Testis (tissue), 3 donors: ENCODE data around the gene ASPHD2. TPM values are rescaled to one million over a fixed set of nuclear protein-coding genes. Genes with fewer than 3 reads are reported as not detected.

Source experiments
- DNase-seq: peaks from one replicate; pipeline ENCODE4 v3.0.0-alpha.2; 2019
- H3K27ac ChIP-seq, 2 donors: fragments of 200-600 bp; sonication (generic); one replicate each; pipeline ENCODE4 v1.5.1; 2019
- H3K27me3 ChIP-seq: fragments of 200-600 bp; sonication (generic); one replicate; pipeline ENCODE4 v1.5.1; 2019
- H3K36me3 ChIP-seq: fragments of 200-600 bp; sonication (generic); one replicate; pipeline ENCODE4 v1.5.1; 2017; ENCODE audit warnings: low read depth; ENCODE audit errors: missing control alignments
- H3K4me1 ChIP-seq: fragments of 200-600 bp; sonication (generic); one replicate; pipeline ENCODE4 v1.5.1; 2019
- H3K4me3 ChIP-seq, 2 donors: fragments of 200-600 bp; sonication (generic); one replicate each; pipeline ENCODE4 v1.5.1; 2017 to 2019
- H3K9me3 ChIP-seq: fragments of 200-600 bp; sonication (generic); one replicate; pipeline ENCODE4 v1.5.1; 2017
- CTCF ChIP-seq, 3 experiments: fragments of 450-650 bp in 2 of 3; fragments of 200-600 bp in 1 of 3; sonication (generic) in 1 of 3; IDR thresholded peaks; one replicate each; pipeline ENCODE4 v1.5.1; 2016 to 2019; ENCODE audit warnings: antibody characterized with exemption in 3 of 3, mild to moderate bottlenecking in 2 of 3, moderate library complexity in 1 of 3
- POLR2A ChIP-seq: fragments of 450-650 bp; IDR thresholded peaks from one replicate; pipeline ENCODE4 v1.6.1; 2017; ENCODE audit warnings: antibody characterized with exemption, mild to moderate bottlenecking, moderate library complexity
- WGBS, 2 donors: methylation state at CpG; one replicate each; pipeline ENCODE4 v1.1.5; 2018; 5-methylcytosine and 5-hydroxymethylcytosine counted together
- intact Hi-C: fragments of 100-400 bp; cut with DNase I; formaldehyde crosslinking; loops from one replicate; pipeline ENCODE4 v1.15.1; 2023; ENCODE audit warnings: low total_unique reads
- polyA plus RNA-seq: library from polyadenylated mRNA; stranded (reverse); fragments of 350-450 nt; fragmentation: Illumina TruSeq; extraction: RNeasy Lipid Tissue Mini Kit (QIAGEN cat#74804); gene quantifications from one replicate; pipeline ENCODE4 v1.2.3, GENCODE V29; 2014; ENCODE audit warnings: low read depth, low replicate concordance; ENCODE audit not compliant: insufficient read depth
- total RNA-seq, 2 donors: library from RNA; depleted of rRNA; stranded (reverse); fragments of >200 nt; gene quantifications; one replicate each; pipeline ENCODE4 v1.2.3, GENCODE V29; 2016

The ASPHD2 gene
- total and polyA plus RNA-seq, 3 donors from 2014 or later, result 4.2 to 5.0 (median 4.8) TPM

DNA sequence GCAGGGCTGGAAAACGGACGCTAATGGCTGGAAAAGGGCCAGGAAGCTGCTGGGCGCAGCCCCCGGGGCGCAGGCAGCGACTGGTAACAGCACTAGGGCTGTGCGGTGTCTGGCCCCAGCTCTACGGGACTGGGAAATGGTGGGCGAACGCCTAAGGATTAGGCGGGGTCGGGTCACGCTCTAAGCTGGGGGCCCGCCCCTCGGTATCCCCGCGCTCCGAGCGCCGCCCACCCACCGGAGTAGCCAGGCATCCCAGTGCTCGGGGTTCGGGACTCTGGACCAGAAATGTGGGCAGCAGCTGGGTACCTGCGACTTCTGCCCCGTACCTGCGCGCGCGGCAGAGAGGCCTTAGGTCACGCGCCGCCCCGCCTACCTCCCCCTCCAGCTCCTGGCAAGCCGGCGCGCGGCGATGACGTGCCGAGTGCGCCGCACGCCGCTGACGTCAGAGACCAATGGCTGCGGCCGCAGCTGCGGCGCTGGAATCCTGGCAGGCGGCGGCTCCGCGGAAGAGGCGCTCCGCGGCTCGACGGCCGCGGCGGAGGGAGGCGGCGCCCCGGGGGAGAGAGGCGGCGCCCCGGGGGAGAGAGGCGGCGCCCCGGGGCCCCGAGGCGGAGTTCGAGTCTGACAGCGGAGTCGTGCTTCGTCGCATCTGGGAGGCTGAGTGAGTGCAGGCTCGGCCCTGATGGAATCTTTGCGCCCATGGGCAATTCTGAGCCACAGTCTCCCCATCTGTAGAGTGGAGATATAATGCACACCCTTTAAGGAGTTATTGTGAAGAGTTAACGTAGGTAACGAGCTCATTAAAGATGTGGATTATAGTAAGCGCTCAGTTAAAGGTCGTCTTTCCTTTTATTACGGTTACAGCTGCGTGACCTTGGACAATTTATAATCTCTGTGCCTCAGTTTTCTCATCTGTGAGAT is 54.6 kb downstream of the ASPHD2 start, which contains the start of the genes HPS4 and SRRD:
Gene HPS4, minus strand, starts transcription at position 345 of the 921 bp plus-strand sequence. CDS start 2,021 bp downstream, outside the sequence.
Gene SRRD, plus strand, starts transcription at position 439 of the 921 bp plus-strand sequence. Its CDS starts 14 bp downstream, at position 453.
- Histone ChIP-seq H3K36me3 (no peaks in the 10 kb centered on the region), H3K9me3 (no peaks in the 10 kb centered on the region), H3K4me3 (peak within 1 kb of the TSS; percentile 87 to 97), H3K27me3 (no peaks in the 10 kb centered on the region), H3K4me1 (peaks cover 47% of the 10 kb centered on the region), H3K27ac (peak within 1 kb of the TSS; percentile 96 to 98)
- WGBS, 2 donors, result 0 to 2% methylated on average over 18 to 83 of the region's 85 CpGs
- no peak for TF ChIP-seq CTCF (IDR thresholded peaks at IDR 0.05)
- TF ChIP-seq POLR2A, result no peak
- peak; percentile 93 for DNase-seq
- intact Hi-C loops, result no loop called here

- DNase-seq, result no peak
- Histone ChIP-seq H3K27me3 (no peaks in the 10 kb centered on the region), H3K4me3 (peak overlapping the region; percentile 87 to 97), H3K27ac (peak overlapping the region in 1 of 2 donors; percentile 98), H3K36me3 (no peaks in the 10 kb centered on the region), H3K9me3 (no peaks in the 10 kb centered on the region), H3K4me1 (peaks cover 42% of the 10 kb centered on the region)
- 5% methylated on average over 6 of the region's 6 CpGs for WGBS, 2 donors
- intact Hi-C loops, result no loop called here
- no peak for TF ChIP-seq CTCF (IDR thresholded peaks at IDR 0.05)
- no peak for TF ChIP-seq POLR2A
These were observed 55.3 kb downstream of the ASPHD2 start for GRCh38 chr22:26484360-26484706.

GRCh38 chr22:26485013-26485412 is 56.0 kb downstream of the ASPHD2 start:
- H3K36me3 ChIP-seq, result no peaks in the 10 kb centered on the region
- TF ChIP-seq POLR2A (no peak), CTCF (IDR thresholded peaks at IDR 0.05) (no peak)
- 49% methylated on average over 7 of the region's 7 CpGs for WGBS, 2 donors
- H3K27ac ChIP-seq, result no peak overlapping the region
- intact Hi-C loops, result no loop called here
- H3K4me1 ChIP-seq, result peaks cover 39% of the 10 kb centered on the region
- DNase-seq, result no peak
- H3K9me3 ChIP-seq, result no peaks in the 10 kb centered on the region
- H3K27me3 ChIP-seq, result no peaks in the 10 kb centered on the region
- no peak overlapping the region for H3K4me3 ChIP-seq

GRCh38 chr22:26485806-26486390 is 56.8 kb downstream of the ASPHD2 start:
- H3K27me3 ChIP-seq, result no peaks in the 10 kb centered on the region
- peaks cover 30% of the 10 kb centered on the region for H3K4me1 ChIP-seq
- no peak overlapping the region for H3K4me3 ChIP-seq
- no peak for TF ChIP-seq POLR2A
- TF ChIP-seq CTCF (IDR thresholded peaks at IDR 0.05), result no peak
- H3K36me3 ChIP-seq, result no peaks in the 10 kb centered on the region
- 53 to 76% methylated on average over 3 of the region's 3 CpGs for WGBS, 2 donors
- no peaks in the 10 kb centered on the region for H3K9me3 ChIP-seq
- H3K27ac ChIP-seq, result no peak overlapping the region
- no peak for DNase-seq
- intact Hi-C loops, result no loop called here
